Left colon (tissue), 2 donors: ENCODE results near the gene ZDHHC18. TPM values are rescaled to one million over a fixed set of nuclear protein-coding genes. Genes with fewer than 3 reads are reported as not detected.

Source experiments
- ATAC-seq: fragments of 200-7000 bp; cut with Tn5 transposase; one replicate; pipeline ENCODE4 v1.9.1; 2020; ENCODE audit warnings: mild to moderate bottlenecking, moderate library complexity
- DNase-seq, 2 donors: peaks; one replicate each; pipeline ENCODE4 v3.0.0-alpha.2; 2020
- intact Hi-C, 2 donors: fragments of 100-400 bp; cut with DNase I in 1 of 2; cut with micrococcal nuclease in 1 of 2; formaldehyde crosslinking; loops; one replicate each; pipeline versions ENCODE4 v1.11.2 to v1.14.0; 2022; cut with DNase I, micrococcal nuclease
- long read RNA-seq: library from polyadenylated mRNA; unstranded; transcript quantifications from one replicate; pipeline ENCODE4 v2.0.0, GENCODE V29; 2021
- total RNA-seq, 2 donors: library from RNA; stranded (reverse); fragmentation: NEBNext Ultra II Directional; extraction: Animal tissue kit (Norgen Biotek cat#: 25700); gene quantifications; one replicate each; pipeline ENCODE4 v1.2.1, GENCODE V29; 2021
- donor health status: DM: no; HTN: no; CAD: no.
- donor health status: DM: yes; HTN: yes; CAD: no.

The ZDHHC18 gene, protein sequence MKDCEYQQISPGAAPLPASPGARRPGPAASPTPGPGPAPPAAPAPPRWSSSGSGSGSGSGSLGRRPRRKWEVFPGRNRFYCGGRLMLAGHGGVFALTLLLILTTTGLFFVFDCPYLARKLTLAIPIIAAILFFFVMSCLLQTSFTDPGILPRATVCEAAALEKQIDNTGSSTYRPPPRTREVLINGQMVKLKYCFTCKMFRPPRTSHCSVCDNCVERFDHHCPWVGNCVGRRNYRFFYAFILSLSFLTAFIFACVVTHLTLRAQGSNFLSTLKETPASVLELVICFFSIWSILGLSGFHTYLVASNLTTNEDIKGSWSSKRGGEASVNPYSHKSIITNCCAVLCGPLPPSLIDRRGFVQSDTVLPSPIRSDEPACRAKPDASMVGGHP
- 10 to 100 TPM; 22.2 to 25.8 TPM for total RNA-seq
- long read RNA-seq, partial matches to known transcripts: 2 of 8 reads
- long read RNA-seq, other reads (novel, unspliced or antisense): 6 of 8 reads

DNA sequence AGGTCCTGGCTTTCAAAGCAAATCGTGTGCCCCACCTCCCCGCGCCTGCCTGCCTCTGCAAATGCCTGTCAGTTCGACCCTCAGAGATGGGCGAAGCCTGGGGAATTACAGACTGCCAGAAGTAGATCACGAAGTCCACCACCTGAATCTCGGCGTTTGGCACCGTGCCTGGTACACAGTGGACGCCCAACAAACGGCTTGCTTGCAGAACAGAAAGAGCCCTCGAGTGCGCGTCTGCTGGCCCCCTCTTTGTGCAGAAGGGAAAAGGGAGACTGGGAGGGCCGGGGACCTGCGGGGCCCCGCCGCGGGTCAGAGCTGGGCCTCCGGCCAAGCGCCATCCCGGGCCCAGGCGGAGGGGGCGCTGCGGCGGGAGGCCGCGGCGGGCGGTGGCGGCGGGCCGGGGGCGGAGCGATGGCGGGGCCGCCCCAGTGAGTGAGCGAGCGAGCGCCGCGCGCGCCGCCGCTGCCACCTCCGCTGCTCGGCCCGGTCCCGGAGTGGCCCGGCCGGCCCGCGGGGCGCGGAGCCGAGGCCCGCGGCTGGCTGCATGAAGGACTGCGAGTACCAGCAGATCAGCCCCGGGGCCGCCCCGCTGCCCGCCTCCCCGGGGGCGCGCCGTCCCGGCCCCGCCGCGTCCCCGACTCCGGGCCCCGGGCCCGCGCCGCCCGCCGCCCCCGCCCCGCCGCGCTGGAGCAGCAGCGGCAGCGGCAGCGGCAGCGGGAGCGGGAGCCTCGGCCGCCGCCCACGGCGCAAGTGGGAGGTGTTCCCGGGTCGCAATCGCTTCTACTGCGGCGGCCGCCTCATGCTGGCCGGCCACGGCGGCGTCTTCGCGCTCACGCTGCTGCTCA is at the start of gene ZDHHC18:
Gene ZDHHC18, plus strand, starts transcription at position 428 of the 845 bp plus-strand sequence. Its CDS starts 117 bp downstream, at position 545.
- DNase-seq (peak; percentile 77 to 81), ATAC-seq (peak; percentile 84)
- intact Hi-C loops: no loop called here

GRCh38 chr1:26779098-26779668 is 47.3 kb upstream of the ZDHHC18 start:
- intact Hi-C loops: no loop called here
- no peak for ATAC-seq

GRCh38 chr1:26780344-26780957 is 46.0 kb upstream of the ZDHHC18 start:
- DNase-seq (no peak), ATAC-seq (no peak)
- intact Hi-C loops: no loop called here

More at GRCh38 chr1:26779098-26779668, 47.3 kb upstream of the ZDHHC18 start:
- DNase-seq: no peak

DNA sequence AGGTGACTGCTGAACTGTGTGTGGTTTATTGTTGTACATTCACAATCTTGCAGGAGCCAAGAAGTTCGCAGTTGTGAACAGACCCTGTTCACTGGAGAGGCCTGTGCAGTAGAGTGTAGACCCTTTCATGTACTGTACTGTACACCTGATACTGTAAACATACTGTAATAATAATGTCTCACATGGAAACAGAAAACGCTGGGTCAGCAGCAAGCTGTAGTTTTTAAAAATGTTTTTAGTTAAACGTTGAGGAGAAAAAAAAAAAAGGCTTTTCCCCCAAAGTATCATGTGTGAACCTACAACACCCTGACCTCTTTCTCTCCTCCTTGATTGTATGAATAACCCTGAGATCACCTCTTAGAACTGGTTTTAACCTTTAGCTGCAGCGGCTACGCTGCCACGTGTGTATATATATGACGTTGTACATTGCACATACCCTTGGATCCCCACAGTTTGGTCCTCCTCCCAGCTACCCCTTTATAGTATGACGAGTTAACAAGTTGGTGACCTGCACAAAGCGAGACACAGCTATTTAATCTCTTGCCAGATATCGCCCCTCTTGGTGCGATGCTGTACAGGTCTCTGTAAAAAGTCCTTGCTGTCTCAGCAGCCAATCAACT is 45.2 kb upstream of the ZDHHC18 start:
- intact Hi-C loops: no loop called here
- DNase-seq (no peak), ATAC-seq (no peak)

- intact Hi-C loops: no loop called here
- ATAC-seq: no peak
These were observed 43.8 kb upstream of the ZDHHC18 start for GRCh38 chr1:26782521-26783212.

GRCh38 chr1:26783646-26784022 is 42.9 kb upstream of the ZDHHC18 start:
- ATAC-seq: no peak
- DNase-seq: no peak
- intact Hi-C loops: no loop called here

More at GRCh38 chr1:26782521-26783212, 43.8 kb upstream of the ZDHHC18 start:
- no peak for DNase-seq

GRCh38 chr1:26784023-26784871 is 42.2 kb upstream of the ZDHHC18 start:
- peak; percentile 75 to 77 for DNase-seq
- intact Hi-C loops: no loop called here
- peak; percentile 60 for ATAC-seq

DNA sequence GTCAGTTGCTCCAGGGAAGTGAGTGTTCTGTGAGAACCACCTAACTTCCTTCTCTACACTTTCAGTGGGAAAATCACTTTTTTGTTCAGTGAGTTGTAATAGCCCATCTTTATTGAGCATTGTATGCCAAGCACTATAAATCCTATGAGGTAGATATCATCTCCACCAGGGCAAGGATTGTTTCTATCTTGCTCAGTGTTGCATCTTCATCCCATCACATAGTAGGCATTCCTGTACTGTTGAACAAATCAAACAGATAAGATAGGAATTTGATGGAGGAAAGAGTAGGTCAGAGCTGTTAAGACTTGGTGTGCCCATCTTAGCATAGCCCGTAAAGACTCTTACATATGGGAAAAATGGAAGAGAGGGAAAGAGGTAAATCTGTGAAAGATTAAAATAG is 41.6 kb upstream of the ZDHHC18 start:
- intact Hi-C loops: loop anchor here in 1 of 2 donors (5.0 kb wide), 2 partner anchors 93 to 183 kb away; no protein-coding TSS in a partner anchor
- ATAC-seq: no peak
- DNase-seq: no peak

GRCh38 chr1:26785611-26786436 is 40.7 kb upstream of the ZDHHC18 start:
- peak in 1 of 2 donors; percentile 25 for DNase-seq
- no peak for ATAC-seq
- intact Hi-C loops: loop anchor here in 1 of 2 donors (5.0 kb wide), 2 partner anchors 94 to 184 kb away; no protein-coding TSS in a partner anchor

GRCh38 chr1:26786437-26787380 is 39.8 kb upstream of the ZDHHC18 start:
- DNase-seq (peak; percentile 59 to 69), ATAC-seq (peak; percentile 7)
- intact Hi-C loops: loop anchor here in 1 of 2 donors (5.0 kb wide), 2 partner anchors 94 to 184 kb away; no protein-coding TSS in a partner anchor

DNA sequence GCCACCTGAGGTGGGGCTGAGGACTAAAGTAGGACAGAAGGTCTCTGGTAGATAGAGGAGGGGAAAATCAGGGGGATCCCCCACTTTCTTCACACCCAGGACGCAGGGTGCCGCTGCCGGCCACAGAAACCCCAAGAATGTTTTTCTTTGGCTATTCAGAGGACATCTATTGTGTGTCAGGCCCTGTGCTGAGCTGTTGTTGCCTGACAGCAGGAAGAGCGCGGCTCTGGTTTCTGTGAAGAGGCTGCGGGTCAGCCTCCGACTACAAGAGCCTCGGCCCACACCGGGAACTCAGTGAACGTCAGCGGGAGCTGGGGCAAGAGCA is 39.1 kb upstream of the ZDHHC18 start:
- intact Hi-C loops: loop anchor here in 1 of 2 donors (5.0 kb wide), 2 partner anchors 95 to 185 kb away; no protein-coding TSS in a partner anchor
- ATAC-seq (peak; percentile 22), DNase-seq (peak in 1 of 2 donors; percentile 38)

GRCh38 chr1:26787706-26788514 is 38.6 kb upstream of the ZDHHC18 start, which contains the start of gene PIGV:
TSS of gene PIGV (plus strand) at chr1:26787950. CDS start at chr1:26790816, 2,866 bp downstream.
- intact Hi-C loops: loop anchor here in 1 of 2 donors (5.0 kb wide), 2 partner anchors 96 to 186 kb away; no protein-coding TSS in a partner anchor
- ATAC-seq: peak; percentile 81
- DNase-seq: peak; percentile 86 to 92

DNA sequence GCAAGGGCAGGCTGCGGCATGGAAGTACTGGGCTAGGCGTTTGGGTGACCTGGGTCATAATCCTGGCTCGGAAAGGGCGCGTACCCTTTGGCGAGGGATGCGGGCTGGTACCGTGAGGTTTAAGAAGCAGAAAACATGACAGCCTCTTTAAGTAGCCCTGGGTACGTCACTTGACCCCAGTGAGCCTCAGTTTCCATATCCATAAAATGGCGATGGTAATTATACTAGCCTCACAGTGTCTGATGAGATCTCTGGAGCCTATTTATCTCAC is 38.0 kb upstream of the ZDHHC18 start:
- ATAC-seq (no peak), DNase-seq (peak in 1 of 2 donors; percentile 58)
- intact Hi-C loops: loop anchor here in 1 of 2 donors (5.0 kb wide), 2 partner anchors 96 to 186 kb away; no protein-coding TSS in a partner anchor
